ENCODE results near the gene RTL9. TPM values are rescaled to one million over a fixed set of nuclear protein-coding genes. Genes with fewer than 3 reads are reported as not detected.

RTL9 gene
- total and polyA plus RNA-seq, 2 donors (not counting 1 experiment from before 2014, with no cell fraction given) = 0.09 to 0.17 TPM

DNA sequence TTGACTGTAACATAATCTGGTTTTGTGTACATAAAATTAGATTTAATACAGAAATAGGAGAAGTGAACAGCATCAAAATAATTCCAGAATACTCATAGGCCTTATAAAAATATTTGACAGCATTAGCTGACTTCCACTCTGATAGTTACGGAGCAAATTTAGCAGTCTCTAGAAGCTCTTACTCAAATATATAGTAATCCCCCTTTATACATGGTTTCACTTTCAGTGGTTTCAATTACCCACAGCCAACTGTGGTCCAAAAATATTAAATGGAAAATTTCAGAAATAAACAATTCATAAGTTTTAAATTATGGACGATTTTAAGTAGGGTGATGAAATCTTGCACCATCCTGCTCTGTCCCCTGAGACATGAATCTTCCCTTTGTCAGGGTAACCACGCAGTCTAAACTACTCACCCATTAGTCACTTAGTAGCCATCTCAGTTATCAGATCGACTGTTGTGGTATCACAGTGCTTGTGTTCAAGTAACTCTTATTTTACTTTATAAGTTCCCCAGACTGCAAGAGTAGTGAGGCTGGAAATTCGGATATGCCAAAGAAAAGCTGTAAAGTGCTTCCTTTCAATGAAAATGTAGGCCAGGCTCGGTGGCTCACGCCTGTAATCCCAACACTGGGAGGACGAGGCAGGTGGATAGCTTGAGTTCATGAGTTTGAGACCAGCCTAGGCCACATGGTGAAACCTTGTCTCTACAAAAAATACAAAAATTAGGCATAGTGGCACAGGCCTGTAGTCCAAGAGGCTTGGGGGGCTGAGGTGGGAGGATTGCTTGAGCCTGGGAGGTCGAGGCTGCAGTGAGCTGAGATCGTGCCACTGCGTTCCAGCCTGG lies 17.2 kb upstream of the RTL9 start:
- Histone ChIP-seq H2AFZ (ENCODE audit: low read length) (no peak overlapping the region), H3K9me3 (ENCODE audit: control insufficient read depth, insufficient read depth, low read depth, low read length) (no peaks in the 10 kb centered on the region)

DNA sequence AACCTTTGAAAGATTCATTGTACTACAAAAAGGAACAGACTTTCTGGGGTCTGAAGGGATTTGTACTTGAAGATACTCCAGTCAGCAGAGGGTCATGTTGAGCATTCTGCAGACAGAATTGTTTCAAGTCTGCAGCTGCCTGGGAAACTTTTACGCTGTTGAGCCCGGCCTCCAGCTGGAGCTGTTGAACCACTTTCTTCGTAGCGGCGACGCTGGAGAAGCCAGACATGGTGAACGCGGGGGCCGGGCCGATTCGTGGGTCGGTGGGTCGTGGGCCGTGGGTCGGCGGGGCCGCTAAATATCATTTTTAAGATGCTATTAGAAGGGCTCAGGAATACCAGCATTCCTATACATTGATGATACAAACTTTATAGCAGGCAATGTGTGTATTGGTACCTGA lies 12.0 kb upstream of the RTL9 start:
- Histone ChIP-seq H3K4me2 (ENCODE audit: extremely low read depth, insufficient read depth, low read length) (no peak overlapping the region), H3K27ac (ENCODE audit: insufficient read depth, low read length) (no peak overlapping the region), H4K20me1 (ENCODE audit: control insufficient read depth, extremely low read depth, insufficient read depth, low read length) (no peaks in the 10 kb centered on the region), H3K9me3 (ENCODE audit: control insufficient read depth, insufficient read depth, low read depth, low read length) (no peaks in the 10 kb centered on the region), H3K36me3 (ENCODE audit: control insufficient read depth, insufficient read depth, low read length) (no peaks in the 10 kb centered on the region), H3K4me3 (replicated peaks in 1 of 4; ENCODE audit: control extremely low read depth in 1 of 4, insufficient read depth in 1 of 4, low read depth in 3 of 4, low read length in 4 of 4) (no peak overlapping the region), H2AFZ (ENCODE audit: low read length) (no peak overlapping the region), H3K4me1 (ENCODE audit: control insufficient read depth, extremely low read depth, insufficient read depth, low read length) (no peaks in the 10 kb centered on the region), H3K9ac (ENCODE audit: insufficient read depth, low read length) (no peak overlapping the region), H3K27me3 (ENCODE audit: control insufficient read depth, insufficient read depth, low read length) (no peaks in the 10 kb centered on the region), H3K79me2 (ENCODE audit: control insufficient read depth, insufficient read depth, low read length) (no peaks in the 10 kb centered on the region)
- TF ChIP-seq EZH2 (IDR thresholded peaks at IDR 0.05; ENCODE audit: low read length, missing control alignments) (no peak), CTCF (conservative IDR thresholded peaks at IDR 0.05 in 1 of 2, IDR thresholded peaks at IDR 0.05 in 1 of 2; ENCODE audit: low read depth in 1 of 2, low read length in 2 of 2) (no peak)
- DNase-seq (ENCODE audit: low read depth in 2 of 2) = peak; percentile 7 to 11

More for the DNA sequence above, 17.2 kb upstream of the RTL9 start:
- TF ChIP-seq EZH2 (IDR thresholded peaks at IDR 0.05; ENCODE audit: low read length, missing control alignments) (no peak), CTCF (conservative IDR thresholded peaks at IDR 0.05 in 1 of 2, IDR thresholded peaks at IDR 0.05 in 1 of 2; ENCODE audit: low read depth in 1 of 2, low read length in 2 of 2) (no peak)
- Histone ChIP-seq H3K36me3 (ENCODE audit: control insufficient read depth, insufficient read depth, low read length) (no peaks in the 10 kb centered on the region), H3K27ac (ENCODE audit: insufficient read depth, low read length) (peak overlapping the region; percentile 50), H3K9ac (ENCODE audit: insufficient read depth, low read length) (peak overlapping the region; percentile 16), H3K4me1 (ENCODE audit: control insufficient read depth, extremely low read depth, insufficient read depth, low read length) (no peaks in the 10 kb centered on the region), H3K27me3 (ENCODE audit: control insufficient read depth, insufficient read depth, low read length) (no peaks in the 10 kb centered on the region), H3K4me3 (replicated peaks in 1 of 4; ENCODE audit: control extremely low read depth in 1 of 4, insufficient read depth in 1 of 4, low read depth in 3 of 4, low read length in 4 of 4) (peak overlapping the region in 3 of 4 experiments; percentile 13 to 22 (median 21)), H3K79me2 (ENCODE audit: control insufficient read depth, insufficient read depth, low read length) (no peaks in the 10 kb centered on the region), H4K20me1 (ENCODE audit: control insufficient read depth, extremely low read depth, insufficient read depth, low read length) (no peaks in the 10 kb centered on the region), H3K4me2 (ENCODE audit: extremely low read depth, insufficient read depth, low read length) (peak overlapping the region; percentile 23)
- DNase-seq (ENCODE audit: low read depth in 2 of 2) = peak; percentile 83 to 85

DNA sequence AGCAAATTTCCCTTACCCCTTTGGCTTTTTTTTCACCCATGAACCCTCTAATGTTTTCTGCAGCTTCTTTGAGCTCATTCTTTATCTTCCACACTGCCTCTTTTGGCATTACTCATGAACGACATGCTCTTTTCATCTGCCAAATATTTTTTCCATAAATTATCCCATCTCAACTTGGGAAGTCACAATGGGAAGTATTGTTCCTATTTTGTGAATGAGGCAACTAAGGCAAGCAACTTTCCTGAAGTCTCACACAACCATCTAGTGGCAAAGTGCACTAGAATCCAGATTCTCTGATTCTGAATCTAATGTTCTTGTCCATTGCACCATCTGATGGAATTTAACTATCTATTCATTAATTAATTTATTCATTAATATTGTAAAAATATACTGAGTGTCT lies 625 bp downstream of the RTL9 start:
- TF ChIP-seq EZH2 (IDR thresholded peaks at IDR 0.05; ENCODE audit: low read length, missing control alignments) (no peak), CTCF (conservative IDR thresholded peaks at IDR 0.05 in 1 of 2, IDR thresholded peaks at IDR 0.05 in 1 of 2; ENCODE audit: low read depth in 1 of 2, low read length in 2 of 2) (no peak)
- H2AFZ ChIP-seq (ENCODE audit: low read length) = no peak overlapping the region
- H3K27ac ChIP-seq (ENCODE audit: insufficient read depth, low read length) = no peak overlapping the region
- no peaks in the 10 kb centered on the region for H3K4me1 ChIP-seq (ENCODE audit: control insufficient read depth, extremely low read depth, insufficient read depth, low read length)
- H4K20me1 ChIP-seq (ENCODE audit: control insufficient read depth, extremely low read depth, insufficient read depth, low read length) = no peaks in the 10 kb centered on the region
- no peak for DNase-seq (ENCODE audit: low read depth in 2 of 2)
- no peaks in the 10 kb centered on the region for H3K9me3 ChIP-seq (ENCODE audit: control insufficient read depth, insufficient read depth, low read depth, low read length)
- no peaks in the 10 kb centered on the region for H3K79me2 ChIP-seq (ENCODE audit: control insufficient read depth, insufficient read depth, low read length)
- H3K4me2 ChIP-seq (ENCODE audit: extremely low read depth, insufficient read depth, low read length) = no peak overlapping the region
- no peak overlapping the region for H3K9ac ChIP-seq (ENCODE audit: insufficient read depth, low read length)
- no peak overlapping the region for H3K4me3 ChIP-seq (replicated peaks in 1 of 4; ENCODE audit: control extremely low read depth in 1 of 4, insufficient read depth in 1 of 4, low read depth in 3 of 4, low read length in 4 of 4)
- no peaks in the 10 kb centered on the region for H3K36me3 ChIP-seq (ENCODE audit: control insufficient read depth, insufficient read depth, low read length)
- H3K27me3 ChIP-seq (ENCODE audit: control insufficient read depth, insufficient read depth, low read length) = no peaks in the 10 kb centered on the region
